ENCODE measurements around the gene PTPN9.
A peak's percentile ranks its signal among the peaks of the same experiment; 100 is the strongest.

Gene PTPN9

GRCh38 chr15:75437721-75438120, 141.4 kb downstream of the PTPN9 start:
- no peak for ATAC-seq
- no peak for TF ChIP-seq TCF4 (CRISPR knock-in tag; IDR thresholded peaks at IDR 0.05; ENCODE audit: borderline replicate concordance)
- no peak for TF ChIP-seq BACH2 (CRISPR knock-in tag; IDR thresholded peaks at IDR 0.05; ENCODE audit: borderline replicate concordance)
- peak; percentile 79; the same call in 1 of the 2 replicates for TF ChIP-seq ZNF70 (CRISPR knock-in tag; IDR thresholded peaks at IDR 0.05)
- no peak for TF ChIP-seq OSR1 (CRISPR knock-in tag; IDR thresholded peaks at IDR 0.05)
- no peak for TF ChIP-seq CSDC2 (CRISPR knock-in tag; IDR thresholded peaks at IDR 0.05)
- TF ChIP-seq CSRNP3 (CRISPR knock-in tag; IDR thresholded peaks at IDR 0.05) = no peak

- ATAC-seq = no peak
- TF ChIP-seq PPARA (CRISPR knock-in tag; IDR thresholded peaks at IDR 0.05; ENCODE audit: borderline replicate concordance) (no peak), SNAI2 (CRISPR knock-in tag; IDR thresholded peaks at IDR 0.05) (no peak), ZNF565 (CRISPR knock-in tag; conservative IDR thresholded peaks at IDR 0.05; ENCODE audit: low read depth) (no peak), TCF4 (CRISPR knock-in tag; IDR thresholded peaks at IDR 0.05; ENCODE audit: borderline replicate concordance) (no peak), POU6F1 (CRISPR knock-in tag; IDR thresholded peaks at IDR 0.05; ENCODE audit: borderline replicate concordance, low read depth) (no peak), CSRNP3 (CRISPR knock-in tag; IDR thresholded peaks at IDR 0.05) (no peak), CSDC2 (CRISPR knock-in tag; IDR thresholded peaks at IDR 0.05) (no peak), ZFP3 (CRISPR knock-in tag; IDR thresholded peaks at IDR 0.05) (no peak), ZFP30 (CRISPR knock-in tag; IDR thresholded peaks at IDR 0.05) (no peak), ZC3H10 (CRISPR knock-in tag; IDR thresholded peaks at IDR 0.05) (no peak), PATZ1 (CRISPR knock-in tag; IDR thresholded peaks at IDR 0.05; ENCODE audit: borderline replicate concordance) (no peak), RARB (CRISPR knock-in tag; IDR thresholded peaks at IDR 0.05) (no peak), TSHZ2 (CRISPR knock-in tag; IDR thresholded peaks at IDR 0.05) (no peak), ISL1 (CRISPR knock-in tag; IDR thresholded peaks at IDR 0.05) (no peak), GLIS3 (CRISPR knock-in tag; IDR thresholded peaks at IDR 0.05) (no peak), ZNF70 (CRISPR knock-in tag; IDR thresholded peaks at IDR 0.05) (no peak)
Measured at GRCh38 chr15:75436881-75437280, 142.2 kb downstream of the PTPN9 start.

GRCh38 chr15:75431682-75432081, 147.4 kb downstream of the PTPN9 start:
- no peak for TF ChIP-seq TOX (CRISPR knock-in tag; IDR thresholded peaks at IDR 0.05; ENCODE audit: borderline replicate concordance)
- no peak for TF ChIP-seq ZFP3 (CRISPR knock-in tag; IDR thresholded peaks at IDR 0.05)
- no peak for TF ChIP-seq ZNF565 (CRISPR knock-in tag; conservative IDR thresholded peaks at IDR 0.05; ENCODE audit: low read depth)
- TF ChIP-seq ARNTL (CRISPR knock-in tag; IDR thresholded peaks at IDR 0.05; ENCODE audit: borderline replicate concordance, low read depth) = no peak
- TF ChIP-seq ZC3H10 (CRISPR knock-in tag; IDR thresholded peaks at IDR 0.05) = no peak
- TF ChIP-seq GLIS3 (CRISPR knock-in tag; IDR thresholded peaks at IDR 0.05) = no peak
- TF ChIP-seq PATZ1 (CRISPR knock-in tag; IDR thresholded peaks at IDR 0.05; ENCODE audit: borderline replicate concordance) = no peak
- no peak for TF ChIP-seq CSDC2 (CRISPR knock-in tag; IDR thresholded peaks at IDR 0.05)
- TF ChIP-seq ZFP30 (CRISPR knock-in tag; IDR thresholded peaks at IDR 0.05) = no peak
- TF ChIP-seq CREB5 (CRISPR knock-in tag; IDR thresholded peaks at IDR 0.05; ENCODE audit: low read depth) = no peak
- no peak for TF ChIP-seq RARB (CRISPR knock-in tag; IDR thresholded peaks at IDR 0.05)
- TF ChIP-seq SNAI2 (CRISPR knock-in tag; IDR thresholded peaks at IDR 0.05) = no peak
- no peak for TF ChIP-seq CSRNP3 (CRISPR knock-in tag; IDR thresholded peaks at IDR 0.05)
- TF ChIP-seq ESRRG (CRISPR knock-in tag; IDR thresholded peaks at IDR 0.05) = no peak
- no peak for ATAC-seq

Data from SK-N-SH treated with all-trans-retinoic acid at 6 μM for 48 hours (cell line).